H1 (cell line): Measurements from ENCODE around the gene NEURL1B.

ENCODE experiments used
- ASH2L ChIP-seq: fragments of 200-600, 300-600 bp; sonication (generic); IDR thresholded peaks from one replicate; pipeline ENCODE4 v1.7.1; 2017; ENCODE audit warnings: low read length
- CEBPB ChIP-seq: IDR thresholded peaks from 2 replicates; pipeline ENCODE4 v1.6.1; 2012; ENCODE audit warnings: low read depth, low read length
- EZH2 ChIP-seq: fragments of 200-600 bp; sonication (generic); IDR thresholded peaks from 2 replicates; pipeline ENCODE4 v1.7.1; 2012; ENCODE audit warnings: low read depth, mild to moderate bottlenecking, moderate library complexity, low read length, inconsistent platforms; ENCODE audit not compliant: severe bottlenecking
- HDAC2 ChIP-seq, 2 experiments: fragments of 300-600 bp in 1 of 2; sonication (generic) in 1 of 2; IDR thresholded peaks; 2 replicates each; pipeline ENCODE4 v1.6.1; 2011 to 2012; ENCODE audit warnings: low read depth in 2 of 2, low read length in 2 of 2, mild to moderate bottlenecking in 2 of 2, moderate library complexity in 2 of 2, borderline replicate concordance in 1 of 2, inconsistent platforms in 1 of 2
- ZNF274 ChIP-seq: IDR thresholded peaks from 2 replicates; pipeline ENCODE4 v1.7.0; 2012; ENCODE audit warnings: low read length, borderline replicate concordance; ENCODE audit errors: extremely low read depth
- TF ChIP-seq, protein P1 (sequence below): IDR thresholded peaks from 2 replicates; pipeline ENCODE4 v1.6.1; 2011; ENCODE audit warnings: low read length, improper control_type of control experiment

DNA sequence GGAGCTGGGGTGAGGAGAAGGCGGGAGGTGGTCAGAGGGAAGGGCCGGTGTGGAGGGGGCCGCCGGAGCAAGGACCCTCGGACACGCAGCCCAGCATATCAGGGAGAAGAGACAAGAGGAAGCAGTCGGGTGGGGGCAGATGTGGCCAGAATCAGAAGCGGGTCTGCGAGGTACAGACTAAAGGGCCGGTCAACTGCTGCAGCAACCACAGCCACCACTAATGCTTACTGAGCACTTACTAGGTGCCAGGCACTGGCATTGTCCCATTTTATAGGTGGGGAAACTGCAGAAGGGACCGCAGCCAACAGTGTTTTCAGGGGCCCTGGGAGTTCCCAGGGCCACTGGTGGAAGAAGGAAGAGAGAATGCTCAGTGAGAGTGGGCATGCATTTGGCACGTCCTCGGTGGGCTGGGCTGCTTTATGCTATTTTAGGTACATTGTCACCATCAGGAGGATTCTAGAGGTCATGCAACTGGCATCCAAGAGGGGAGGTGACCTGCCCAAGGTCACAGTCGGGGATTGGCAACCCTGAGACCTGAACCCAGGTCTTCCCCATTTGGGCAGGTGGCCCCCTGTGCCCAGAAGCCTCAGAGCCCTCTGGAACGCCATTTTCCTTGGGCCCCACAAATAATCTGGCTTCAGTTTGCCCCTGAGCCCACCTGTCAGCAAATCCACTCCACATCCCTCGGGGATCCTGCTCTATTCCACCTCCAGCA is 76.6 kb downstream of the NEURL1B start:
- TF ChIP-seq ZNF274: no peak
- no peak for TF ChIP-seq HDAC2 (IDR thresholded peaks at IDR 0.05; ENCODE audit: borderline replicate concordance in 1 of 2, low read depth in 2 of 2, low read length in 2 of 2)
- TF ChIP-seq, protein P1, sequence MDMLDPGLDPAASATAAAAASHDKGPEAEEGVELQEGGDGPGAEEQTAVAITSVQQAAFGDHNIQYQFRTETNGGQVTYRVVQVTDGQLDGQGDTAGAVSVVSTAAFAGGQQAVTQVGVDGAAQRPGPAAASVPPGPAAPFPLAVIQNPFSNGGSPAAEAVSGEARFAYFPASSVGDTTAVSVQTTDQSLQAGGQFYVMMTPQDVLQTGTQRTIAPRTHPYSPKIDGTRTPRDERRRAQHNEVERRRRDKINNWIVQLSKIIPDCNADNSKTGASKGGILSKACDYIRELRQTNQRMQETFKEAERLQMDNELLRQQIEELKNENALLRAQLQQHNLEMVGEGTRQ: no peak
- TF ChIP-seq EZH2: no peak
- TF ChIP-seq CEBPB: no peak
- no peak for TF ChIP-seq ASH2L
